GM10248 (cell line): Measurements from ENCODE around the gene YDJC.

ENCODE experiments used
- CTCF ChIA-PET: fragments of 300-600 bp; sonication (Branson Sonifier 250); formaldehyde crosslinking; extraction: SDS; loops from one replicate; lab custom pipeline; 2021; ENCODE audit warnings: antibody characterized with exemption; lab: Yijun Ruan, JAX
- POLR2A ChIA-PET: fragments of 350-650 bp; sonication (Branson Sonifier 250); formaldehyde crosslinking; extraction: SDS; loops from one replicate; lab custom pipeline; 2020; ENCODE audit warnings: antibody characterized with exemption; lab: Yijun Ruan, JAX
- DNase-seq: peaks from one replicate; pipeline ENCODE4 v3.0.0; 2012; ENCODE audit errors: extremely low spot score
- CTCF ChIP-seq: IDR thresholded peaks from 2 replicates; pipeline ENCODE4 v1.5.1; 2012; ENCODE audit warnings: mild to moderate bottlenecking, low read depth; ENCODE audit errors: extremely low read depth, missing control alignments, control extremely low read depth

Gene YDJC

GRCh38 chr22:21673534-21674321 lies 43.9 kb upstream of the YDJC start:
- TF ChIP-seq CTCF = no peak
- DNase-seq = no peak
- CTCF ChIA-PET = no interaction called here
- POLR2A ChIA-PET = no interaction called here

GRCh38 chr22:21672107-21672629 lies 42.3 kb upstream of the YDJC start:
- DNase-seq = no peak
- ChIA-PET POLR2A (no interaction called here), CTCF (interaction anchor here (1.5 to 1.6 kb wide), 3 partner anchors 9 to 280 kb away, joined by 3 read pairs; partner anchors contain the start of gene PPM1F)
- no peak for TF ChIP-seq CTCF

- DNase-seq = no peak
- TF ChIP-seq CTCF = no peak
- CTCF ChIA-PET = interaction anchor here (1.5 kb wide), 1 partner anchor 22 kb away, joined by 3 read pairs; no protein-coding TSS in a partner anchor
- POLR2A ChIA-PET = no interaction called here
These were observed 39.2 kb upstream of the YDJC start for GRCh38 chr22:21669026-21669425.

GRCh38 chr22:21666786-21667185 lies 37.0 kb upstream of the YDJC start:
- ChIA-PET POLR2A (no interaction called here), CTCF (interaction anchor here (0.7 to 1.7 kb wide), 2 partner anchors 11 to 38 kb away, joined by 3 to 4 read pairs; no protein-coding TSS in a partner anchor)
- no peak for TF ChIP-seq CTCF
- DNase-seq = no peak

- ChIA-PET POLR2A (no interaction called here), CTCF (interaction anchor here (1.0 to 4.2 kb wide), 5 partner anchors 9 to 33 kb away, joined by 3 to 17 read pairs (median 4); no protein-coding TSS in a partner anchor)
- no peak for DNase-seq
- no peak for TF ChIP-seq CTCF
These were observed 35.4 kb upstream of the YDJC start for GRCh38 chr22:21665047-21665851.

- POLR2A ChIA-PET = no interaction called here
- no peak for DNase-seq
- TF ChIP-seq CTCF = no peak
- CTCF ChIA-PET = interaction anchor here (4.2 kb wide), 1 partner anchor 17 kb away, joined by 17 read pairs; no protein-coding TSS in a partner anchor
These were observed 33.9 kb upstream of the YDJC start for GRCh38 chr22:21663738-21664137.
